HG02642 (cell line): ENCODE data around the gene ZNF438.
"Not testable (repeated sequence)": the region's sequence is repeated elsewhere in the genome, so short reads cannot be mapped to it uniquely, and the experiment has no call there.

Source experiments
- ATAC-seq: cut with Tn5 transposase; IDR thresholded peaks from one replicate; pipeline ENCODE4 v1.9.1; 2021; ENCODE audit warnings: mild to moderate bottlenecking; ENCODE audit not compliant: unreplicated experiment, poor library complexity

The ZNF438 gene

GRCh38 chr10:30902621-30903396 is 128.9 kb downstream of the ZNF438 start:
- no peak for ATAC-seq

GRCh38 chr10:30901487-30901886 is 130.2 kb downstream of the ZNF438 start:
- ATAC-seq = not testable (repeated sequence)

- ATAC-seq = no peak
These were observed 132.7 kb downstream of the ZNF438 start for GRCh38 chr10:30898964-30899363.

- ATAC-seq = no peak
These were observed 134.1 kb downstream of the ZNF438 start for GRCh38 chr10:30897547-30897946.

GRCh38 chr10:30897048-30897447 is 134.6 kb downstream of the ZNF438 start:
- no peak for ATAC-seq

- ATAC-seq = no peak
These were observed 137.4 kb downstream of the ZNF438 start for GRCh38 chr10:30894221-30894620.

- ATAC-seq = no peak
These were observed 138.5 kb downstream of the ZNF438 start for GRCh38 chr10:30893208-30893607.

- no peak for ATAC-seq
These were observed 143.8 kb downstream of the ZNF438 start for GRCh38 chr10:30887839-30888238.

GRCh38 chr10:30885423-30885822 is 146.2 kb downstream of the ZNF438 start:
- ATAC-seq = no peak

- ATAC-seq = no peak
These were observed 147.9 kb downstream of the ZNF438 start for GRCh38 chr10:30883751-30884150.

- no peak for ATAC-seq
These were observed 148.5 kb downstream of the ZNF438 start for GRCh38 chr10:30883116-30883515.

- ATAC-seq = no peak
These were observed 149.4 kb downstream of the ZNF438 start for GRCh38 chr10:30882281-30882680.

GRCh38 chr10:30878920-30879319 is 152.7 kb downstream of the ZNF438 start:
- no peak for ATAC-seq

- ATAC-seq = no peak
These were observed 154.6 kb downstream of the ZNF438 start for GRCh38 chr10:30877111-30877510.

GRCh38 chr10:30873411-30873810 is 158.3 kb downstream of the ZNF438 start:
- ATAC-seq = no peak

GRCh38 chr10:30870896-30871295 is 160.8 kb downstream of the ZNF438 start:
- no peak for ATAC-seq

GRCh38 chr10:30869566-30869965 is 162.1 kb downstream of the ZNF438 start:
- no peak for ATAC-seq

GRCh38 chr10:30868611-30869010 is 163.1 kb downstream of the ZNF438 start:
- ATAC-seq = no peak

- ATAC-seq = no peak
These were observed 164.8 kb downstream of the ZNF438 start for GRCh38 chr10:30866896-30867295.

- ATAC-seq = no peak
These were observed 166.3 kb downstream of the ZNF438 start for GRCh38 chr10:30865141-30865926.

GRCh38 chr10:30863516-30864210 is 168.0 kb downstream of the ZNF438 start:
- no peak for ATAC-seq
